Activated CD8-positive, alpha-beta T cell treated with anti-CD3 and anti-CD28 coated beads, Interleukin-2, amount 10 ng/mL, durations not matched to agents 7 days and 5 days (primary cell): ENCODE measurements around the gene PRX. TPM values are rescaled to one million over a fixed set of nuclear protein-coding genes. Genes with fewer than 3 reads are reported as not detected.
"Not testable (repeated sequence)": the region's sequence is repeated elsewhere in the genome, so short reads cannot be mapped to it uniquely, and the experiment has no call there.

Experiments used
- ATAC-seq: fragments of 150-1000 bp; cut with Tn5 transposase; one replicate; pipeline ENCODE4 v1.10.0; 2021; ENCODE audit warnings: moderate library complexity
- CTCF ChIA-PET: fragments of 350-600 bp; sonication (Branson Sonifier 250); formaldehyde crosslinking; loops from one replicate; lab custom pipeline; 2021; ENCODE audit warnings: antibody characterized with exemption; lab: Charles Lee
- POLR2A ChIA-PET: fragments of 350-600 bp; sonication (Branson Sonifier 250); formaldehyde crosslinking; loops from one replicate; lab custom pipeline; 2021; ENCODE audit warnings: antibody characterized with exemption; lab: Charles Lee
- DNase-seq: peaks from one replicate; pipeline ENCODE4 v3.0.0-alpha.2; 2020
- H3K27ac Mint-ChIP-seq: one replicate; pipeline ENCODE4 v1.8.0; 2021; ENCODE audit warnings: mild to moderate bottlenecking, mixed read lengths
- H3K27me3 Mint-ChIP-seq: one replicate; pipeline ENCODE4 v1.8.0; 2021; ENCODE audit warnings: low read depth, mixed read lengths
- H3K36me3 Mint-ChIP-seq: one replicate; pipeline ENCODE4 v1.8.0; 2021; ENCODE audit warnings: low read depth, mixed read lengths
- H3K4me1 Mint-ChIP-seq: one replicate; pipeline ENCODE4 v1.8.0; 2021; ENCODE audit warnings: low read depth, mixed read lengths
- H3K4me3 Mint-ChIP-seq: one replicate; pipeline ENCODE4 v1.8.0; 2021; ENCODE audit warnings: mild to moderate bottlenecking, mixed read lengths
- H3K9me3 Mint-ChIP-seq: one replicate; pipeline ENCODE4 v1.8.0; 2022; ENCODE audit warnings: mixed read lengths; ENCODE audit not compliant: insufficient read depth
- total RNA-seq, 2 experiments: library from RNA; stranded (reverse); gene quantifications; one replicate each; pipeline ENCODE4 v1.2.3, GENCODE V29; 2021

The PRX gene
- total RNA-seq = 1 to 10 TPM in 1 of 2 experiments, under 1 TPM in 1; 0.84 to 1.1 TPM

- Mint-ChIP-seq H3K27ac (peak within 1 kb of the TSS; percentile 68), H3K27me3 (no peaks in the 10 kb centered on the region), H3K4me3 (no peak within 1 kb of the TSS), H3K4me1 (peaks cover 43% of the 10 kb centered on the region), H3K36me3 (no peaks in the 10 kb centered on the region), H3K9me3 (no peaks in the 10 kb centered on the region)
- POLR2A ChIA-PET = interaction anchor here (0.7 to 1.1 kb wide), 3 partner anchors 8 to 66 kb away, joined by 3 to 5 read pairs (median 3); no protein-coding TSS in a partner anchor
- ATAC-seq (no peak), DNase-seq (no peak)
- CTCF ChIA-PET = interaction anchor here (0.8 to 1.7 kb wide), 2 partner anchors 108 to 136 kb away, joined by 3 to 4 read pairs; no protein-coding TSS in a partner anchor
Observed at GRCh38 chr19:40413291-40413845, at the start of gene PRX. PRX (minus strand) TSS chr19:40413378; CDS start chr19:40407932, 5,446 bp downstream.

- CTCF ChIA-PET = interaction anchor here (1.1 kb wide), 1 partner anchor 141 kb away, joined by 3 read pairs; no protein-coding TSS in a partner anchor
- peaks cover 28% of the 10 kb centered on the region for H3K4me1 Mint-ChIP-seq
- POLR2A ChIA-PET = interaction anchor here (1.4 kb wide), 1 partner anchor 18 kb away, joined by 5 read pairs; the partner anchor contains the start of gene SERTAD3
Observed at GRCh38 chr19:40461669-40462221, 48.6 kb upstream of the PRX start.

GRCh38 chr19:40460185-40460584 is 47.0 kb upstream of the PRX start:
- Mint-ChIP-seq H3K9me3 (no peaks in the 10 kb centered on the region), H3K4me1 (peaks cover 13% of the 10 kb centered on the region), H3K4me3 (no peak overlapping the region), H3K27ac (no peak overlapping the region), H3K27me3 (no peaks in the 10 kb centered on the region), H3K36me3 (no peaks in the 10 kb centered on the region)
- DNase-seq (no peak), ATAC-seq (no peak)
- ChIA-PET POLR2A (no interaction called here), CTCF (no interaction called here)

More at GRCh38 chr19:40461669-40462221, 48.6 kb upstream of the PRX start:
- no peak for DNase-seq
- H3K27me3 Mint-ChIP-seq = peaks cover 7% of the 10 kb centered on the region
- no peak overlapping the region for H3K27ac Mint-ChIP-seq
- H3K36me3 Mint-ChIP-seq = no peaks in the 10 kb centered on the region
- H3K4me3 Mint-ChIP-seq = no peak overlapping the region
- H3K9me3 Mint-ChIP-seq = no peaks in the 10 kb centered on the region
- no peak for ATAC-seq

GRCh38 chr19:40458597-40458974 is 45.4 kb upstream of the PRX start:
- ATAC-seq (no peak), DNase-seq (no peak)
- Mint-ChIP-seq H3K4me3 (no peak overlapping the region), H3K27me3 (no peaks in the 10 kb centered on the region), H3K9me3 (no peaks in the 10 kb centered on the region), H3K36me3 (no peaks in the 10 kb centered on the region), H3K27ac (no peak overlapping the region), H3K4me1 (peaks cover 3% of the 10 kb centered on the region)
- ChIA-PET POLR2A (no interaction called here), CTCF (no interaction called here)

- no peak for ATAC-seq
- Mint-ChIP-seq H3K27ac (no peak overlapping the region), H3K4me3 (no peak overlapping the region), H3K9me3 (no peaks in the 10 kb centered on the region), H3K27me3 (no peaks in the 10 kb centered on the region), H3K4me1 (peaks cover 3% of the 10 kb centered on the region), H3K36me3 (no peaks in the 10 kb centered on the region)
- no peak for DNase-seq
- ChIA-PET CTCF (no interaction called here), POLR2A (no interaction called here)
Observed at GRCh38 chr19:40457953-40458596, 44.9 kb upstream of the PRX start.

GRCh38 chr19:40457048-40457447 is 43.9 kb upstream of the PRX start:
- Mint-ChIP-seq H3K4me3 (no peak overlapping the region), H3K9me3 (no peaks in the 10 kb centered on the region), H3K4me1 (peaks cover 3% of the 10 kb centered on the region), H3K36me3 (no peaks in the 10 kb centered on the region), H3K27ac (no peak overlapping the region), H3K27me3 (no peaks in the 10 kb centered on the region)
- DNase-seq = no peak
- CTCF ChIA-PET = interaction anchor here (6.2 kb wide), 1 partner anchor 8 kb away, joined by 51 read pairs; the partner anchor contains the start of gene BLVRB
- ATAC-seq = no peak
- POLR2A ChIA-PET = no interaction called here

- ATAC-seq, H3K4me3 Mint-ChIP-seq, DNase-seq, H3K4me1 Mint-ChIP-seq, POLR2A ChIA-PET, H3K27ac Mint-ChIP-seq, H3K27me3 Mint-ChIP-seq, H3K36me3 Mint-ChIP-seq, H3K9me3 Mint-ChIP-seq: not testable (repeated sequence)
- CTCF ChIA-PET = interaction anchor here (1.5 to 6.2 kb wide), 3 partner anchors 11 to 70 kb away, joined by 3 to 51 read pairs (median 10); partner anchors contain the start of gene BLVRB
Observed at GRCh38 chr19:40453943-40454342, 40.8 kb upstream of the PRX start.

GRCh38 chr19:40453151-40453735 is 40.1 kb upstream of the PRX start:
- Mint-ChIP-seq H3K9me3 (no peaks in the 10 kb centered on the region), H3K27ac (no peak overlapping the region), H3K4me1 (no peaks in the 10 kb centered on the region), H3K36me3 (no peaks in the 10 kb centered on the region), H3K4me3 (no peak overlapping the region), H3K27me3 (no peaks in the 10 kb centered on the region)
- ATAC-seq (no peak), DNase-seq (no peak)
- ChIA-PET POLR2A (interaction anchor here (0.5 kb wide), 1 partner anchor 11 kb away, joined by 3 read pairs; no protein-coding TSS in a partner anchor), CTCF (interaction anchor here (1.5 to 6.2 kb wide), 3 partner anchors 12 to 70 kb away, joined by 3 to 51 read pairs (median 10); partner anchors contain the start of gene BLVRB)

GRCh38 chr19:40452016-40452415 is 38.8 kb upstream of the PRX start:
- Mint-ChIP-seq H3K4me1 (no peaks in the 10 kb centered on the region), H3K4me3 (no peak overlapping the region), H3K27me3 (no peaks in the 10 kb centered on the region), H3K27ac (no peak overlapping the region), H3K9me3 (no peaks in the 10 kb centered on the region), H3K36me3 (no peaks in the 10 kb centered on the region)
- ChIA-PET POLR2A (interaction anchor here (0.6 kb wide), 1 partner anchor 27 kb away, joined by 3 read pairs; no protein-coding TSS in a partner anchor), CTCF (interaction anchor here (0.7 to 6.2 kb wide), 3 partner anchors 13 to 380 kb away, joined by 3 to 51 read pairs (median 10); partner anchors contain the start of gene BLVRB)
- no peak for ATAC-seq
- no peak for DNase-seq

- Mint-ChIP-seq H3K4me3 (no peak overlapping the region), H3K27ac (no peak overlapping the region), H3K36me3 (no peaks in the 10 kb centered on the region), H3K4me1 (peaks cover under 1% of the 10 kb centered on the region), H3K9me3 (no peaks in the 10 kb centered on the region), H3K27me3 (no peaks in the 10 kb centered on the region)
- CTCF ChIA-PET = no interaction called here
- no peak for ATAC-seq
- DNase-seq = no peak
- POLR2A ChIA-PET = interaction anchor here (0.6 kb wide), 1 partner anchor 16 kb away, joined by 4 read pairs; the partner anchor contains the start of gene SPTBN4
Observed at GRCh38 chr19:40450664-40451063, 37.5 kb upstream of the PRX start.

- no peak overlapping the region for H3K27ac Mint-ChIP-seq
- no peaks in the 10 kb centered on the region for H3K9me3 Mint-ChIP-seq
- H3K4me1 Mint-ChIP-seq = peaks cover 6% of the 10 kb centered on the region
- no peaks in the 10 kb centered on the region for H3K36me3 Mint-ChIP-seq
- ChIA-PET CTCF (no interaction called here), POLR2A (no interaction called here)
- no peak for ATAC-seq
- H3K27me3 Mint-ChIP-seq = no peaks in the 10 kb centered on the region
- no peak overlapping the region for H3K4me3 Mint-ChIP-seq
- DNase-seq = no peak
Observed at GRCh38 chr19:40449506-40449905, 36.3 kb upstream of the PRX start.
